Measurements from ENCODE around the gene LBX1.

GRCh38 chr10:101182936-101183335, 46.3 kb downstream of the LBX1 start:
- TF ChIP-seq, protein P1, sequence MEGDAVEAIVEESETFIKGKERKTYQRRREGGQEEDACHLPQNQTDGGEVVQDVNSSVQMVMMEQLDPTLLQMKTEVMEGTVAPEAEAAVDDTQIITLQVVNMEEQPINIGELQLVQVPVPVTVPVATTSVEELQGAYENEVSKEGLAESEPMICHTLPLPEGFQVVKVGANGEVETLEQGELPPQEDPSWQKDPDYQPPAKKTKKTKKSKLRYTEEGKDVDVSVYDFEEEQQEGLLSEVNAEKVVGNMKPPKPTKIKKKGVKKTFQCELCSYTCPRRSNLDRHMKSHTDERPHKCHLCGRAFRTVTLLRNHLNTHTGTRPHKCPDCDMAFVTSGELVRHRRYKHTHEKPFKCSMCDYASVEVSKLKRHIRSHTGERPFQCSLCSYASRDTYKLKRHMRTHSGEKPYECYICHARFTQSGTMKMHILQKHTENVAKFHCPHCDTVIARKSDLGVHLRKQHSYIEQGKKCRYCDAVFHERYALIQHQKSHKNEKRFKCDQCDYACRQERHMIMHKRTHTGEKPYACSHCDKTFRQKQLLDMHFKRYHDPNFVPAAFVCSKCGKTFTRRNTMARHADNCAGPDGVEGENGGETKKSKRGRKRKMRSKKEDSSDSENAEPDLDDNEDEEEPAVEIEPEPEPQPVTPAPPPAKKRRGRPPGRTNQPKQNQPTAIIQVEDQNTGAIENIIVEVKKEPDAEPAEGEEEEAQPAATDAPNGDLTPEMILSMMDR (IDR thresholded peaks at IDR 0.05) = no peak
- no peak for TF ChIP-seq ZFX (IDR thresholded peaks at IDR 0.05; ENCODE audit: borderline replicate concordance)
